GM12874 (cell line): Measurements from ENCODE around the gene CRYBG1.
A peak's percentile ranks its signal among the peaks of the same experiment; 100 is the strongest.

Experiments used
- CTCF ChIP-seq: IDR thresholded peaks from 2 replicates; pipeline ENCODE4 v1.5.1; 2011; ENCODE audit warnings: low read depth, mild to moderate bottlenecking, control low read depth, low read length, moderate library complexity; ENCODE audit not compliant: insufficient read depth

Gene CRYBG1

GRCh38 chr6:106360410-106360988 lies at the start of gene CRYBG1:
Gene CRYBG1 (plus strand): TSS chr6:106360717. CDS start chr6:106360909, 192 bp downstream.
- peak; percentile 93 for TF ChIP-seq CTCF

- no peak for TF ChIP-seq CTCF
Measured at GRCh38 chr6:106315765-106316374, 44.6 kb upstream of the CRYBG1 start.

GRCh38 chr6:106316375-106316766 lies 44.1 kb upstream of the CRYBG1 start:
- TF ChIP-seq CTCF = no peak

- TF ChIP-seq CTCF = no peak
Measured at GRCh38 chr6:106318061-106318460, 42.5 kb upstream of the CRYBG1 start.

- no peak for TF ChIP-seq CTCF
Measured at GRCh38 chr6:106318851-106319250, 41.7 kb upstream of the CRYBG1 start.

GRCh38 chr6:106321940-106322339 lies 38.6 kb upstream of the CRYBG1 start:
- no peak for TF ChIP-seq CTCF

GRCh38 chr6:106324726-106325335 lies 35.7 kb upstream of the CRYBG1 start:
- no peak for TF ChIP-seq CTCF
